Left ventricle myocardium inferior (tissue), 1 donor: ENCODE data around the gene SYTL3. TPM values are rescaled to one million over a fixed set of nuclear protein-coding genes. Genes with fewer than 3 reads are reported as not detected.
"Not testable (repeated sequence)": the region's sequence is repeated elsewhere in the genome, so short reads cannot be mapped to it uniquely, and the experiment has no call there.

Source experiments
- DNase-seq: peaks from one replicate; pipeline ENCODE4 v3.0.0-alpha.2; 2020
- H3K27ac ChIP-seq: fragments of 200-600 bp; replicated peaks from 2 replicates; pipeline ENCODE4 v1.8.0; 2021
- H3K27me3 ChIP-seq: fragments of 200-600 bp; 2 replicates; pipeline ENCODE4 v1.8.0; 2021; ENCODE audit warnings: low read depth
- H3K36me3 ChIP-seq: fragments of 200-600 bp; 2 replicates; pipeline ENCODE4 v1.8.0; 2021
- H3K4me1 ChIP-seq: fragments of 200-600 bp; 2 replicates; pipeline ENCODE4 v1.8.0; 2021
- H3K4me3 ChIP-seq: fragments of 200-600 bp; 2 replicates; pipeline ENCODE4 v1.8.0; 2021; ENCODE audit warnings: mild to moderate bottlenecking, moderate library complexity
- H3K9me3 ChIP-seq: fragments of 200-600 bp; replicated peaks from 2 replicates; pipeline ENCODE4 v1.8.0; 2021
- CTCF ChIP-seq: fragments of 200-600 bp; IDR thresholded peaks from 2 replicates; pipeline ENCODE4 v1.8.0; 2021; ENCODE audit warnings: antibody characterized with exemption, mild to moderate bottlenecking, borderline replicate concordance
- intact Hi-C: fragments of 100-400 bp; cut with micrococcal nuclease; formaldehyde crosslinking; loops from one replicate; pipeline ENCODE4 v1.11.0; 2022
- total RNA-seq: library from RNA; stranded (reverse); fragmentation: NEBNext Ultra II Directional; extraction: Animal tissue kit (Norgen Biotek cat#: 25700); gene quantifications from one replicate; pipeline ENCODE4 v1.2.1, GENCODE V29; 2021
- donor health status: DM: no; HTN: yes; CAD: no; lungs with severe emphysema.

The SYTL3 gene
- total RNA-seq, 1 donor from 2014 or later: 11.2 TPM

GRCh38 chr6:158667360-158667981, 17.6 kb downstream of the SYTL3 start:
- TF ChIP-seq CTCF: no peak
- intact Hi-C loops: no loop called here
- Histone ChIP-seq H3K9me3 (no peaks in the 10 kb centered on the region), H3K4me1 (no peaks in the 10 kb centered on the region), H3K4me3 (no peak overlapping the region), H3K36me3 (no peaks in the 10 kb centered on the region), H3K27me3 (no peaks in the 10 kb centered on the region), H3K27ac (no peak overlapping the region)
- DNase-seq: no peak

- no peak for DNase-seq
- Histone ChIP-seq H3K36me3 (no peaks in the 10 kb centered on the region), H3K4me1 (no peaks in the 10 kb centered on the region), H3K27me3 (no peaks in the 10 kb centered on the region), H3K9me3 (no peaks in the 10 kb centered on the region), H3K27ac (no peak overlapping the region), H3K4me3 (no peak overlapping the region)
- TF ChIP-seq CTCF: no peak
- intact Hi-C loops: no loop called here
Measured at GRCh38 chr6:158668707-158669103, 18.9 kb downstream of the SYTL3 start.

GRCh38 chr6:158669145-158670035, 19.5 kb downstream of the SYTL3 start:
- Histone ChIP-seq H3K27ac (no peak overlapping the region), H3K36me3 (no peaks in the 10 kb centered on the region), H3K4me1 (no peaks in the 10 kb centered on the region), H3K27me3 (no peaks in the 10 kb centered on the region), H3K4me3 (no peak overlapping the region), H3K9me3 (no peaks in the 10 kb centered on the region)
- TF ChIP-seq CTCF: no peak
- no peak for DNase-seq
- intact Hi-C loops: no loop called here

- H3K9me3 ChIP-seq, H3K4me3 ChIP-seq, H3K4me1 ChIP-seq, H3K27ac ChIP-seq, H3K36me3 ChIP-seq, intact Hi-C loops, DNase-seq, H3K27me3 ChIP-seq: not testable (repeated sequence)
Measured at GRCh38 chr6:158672119-158672518, 22.3 kb downstream of the SYTL3 start.

GRCh38 chr6:158672726-158673125, 22.9 kb downstream of the SYTL3 start:
- intact Hi-C loops: no loop called here
- Histone ChIP-seq H3K27me3 (no peaks in the 10 kb centered on the region), H3K36me3 (no peaks in the 10 kb centered on the region), H3K9me3 (no peaks in the 10 kb centered on the region), H3K27ac (no peak overlapping the region), H3K4me1 (no peaks in the 10 kb centered on the region), H3K4me3 (no peak overlapping the region)
- no peak for DNase-seq
- TF ChIP-seq CTCF: no peak
